HEK293 (cell line): Measurements from ENCODE around the gene MAGEF1.

Experiments
- CTCF ChIA-PET: fragments of 350-600 bp; formaldehyde crosslinking; extraction: SDS; loops from one replicate; lab custom pipeline; 2021; ENCODE audit warnings: antibody characterized with exemption; lab: Yijun Ruan, JAX
- POLR2A ChIA-PET: fragments of 300-600 bp; formaldehyde crosslinking; extraction: SDS; loops from one replicate; lab custom pipeline; 2020; ENCODE audit warnings: antibody characterized with exemption, inconsistent platforms; lab: Yijun Ruan, JAX
- H3K27ac ChIP-seq: fragments of 200-500 bp; sonication (Bioruptor generic); 2 replicates; pipeline ENCODE4 v1.5.1; 2014; ENCODE audit warnings: low read depth, low read length, control low read depth, inconsistent platforms; ENCODE audit errors: extremely low read depth
- H3K36me3 ChIP-seq, 2 experiments: fragments of 200-500 bp in 1 of 2; sonication (Bioruptor generic) in 1 of 2; 1 replicate in 1 of 2; 2 replicates in 1 of 2; pipeline ENCODE4 v1.5.1; 2014 to 2017; ENCODE audit warnings: inconsistent platforms in 2 of 2, low read length in 2 of 2; ENCODE audit not compliant: control insufficient read depth in 2 of 2, insufficient read depth in 1 of 2
- H3K4me1 ChIP-seq: fragments of 200-500 bp; sonication (Bioruptor generic); 2 replicates; pipeline ENCODE4 v1.5.1; 2014; ENCODE audit warnings: mild to moderate bottlenecking, low read length, inconsistent platforms; ENCODE audit not compliant: control insufficient read depth, insufficient read depth
- H3K4me3 ChIP-seq: 2 replicates; pipeline ENCODE4 v1.5.1; 2011; ENCODE audit warnings: low read depth, mild to moderate bottlenecking, control low read depth, low read length, moderate library complexity
- H3K9me3 ChIP-seq: fragments of 200-500 bp; sonication (Bioruptor generic); 2 replicates; pipeline ENCODE4 v1.5.1; 2014; ENCODE audit warnings: low read depth, low read length, inconsistent platforms; ENCODE audit not compliant: control insufficient read depth, insufficient read depth
- BCL11A ChIP-seq: fragments of 450-650 bp; formaldehyde crosslinking; IDR thresholded peaks from 2 replicates; pipeline ENCODE4 v1.5.1; 2016; ENCODE audit warnings: low read depth, missing biosample characterization, missing genetic modification characterization
- OVOL3 ChIP-seq: fragments of 450-650 bp; formaldehyde crosslinking; IDR thresholded peaks from 2 replicates; pipeline ENCODE4 v1.5.1; 2016; ENCODE audit warnings: missing biosample characterization, missing genetic modification characterization
- SALL2 ChIP-seq: fragments of 450-650 bp; formaldehyde crosslinking; IDR thresholded peaks from 2 replicates; pipeline ENCODE4 v1.5.0; 2017; ENCODE audit warnings: missing biosample characterization, mild to moderate bottlenecking, missing genetic modification characterization, borderline replicate concordance
- TRIM28 ChIP-seq: IDR thresholded peaks from 2 replicates; pipeline ENCODE4 v1.6.1; 2011; ENCODE audit warnings: low read length, control low read depth, borderline replicate concordance
- ZEB2 ChIP-seq: fragments of 450-650 bp; formaldehyde crosslinking; IDR thresholded peaks from 2 replicates; pipeline ENCODE4 v1.5.1; 2016; ENCODE audit warnings: missing biosample characterization, missing genetic modification characterization
- ZFP3 ChIP-seq: fragments of 450-650 bp; formaldehyde crosslinking; IDR thresholded peaks from 2 replicates; pipeline ENCODE4 v1.5.1; 2016; ENCODE audit warnings: low read depth, missing biosample characterization, missing genetic modification characterization
- ZIC2 ChIP-seq: fragments of 450-650 bp; formaldehyde crosslinking; IDR thresholded peaks from 2 replicates; pipeline ENCODE4 v1.5.1; 2016; ENCODE audit warnings: missing biosample characterization, missing genetic modification characterization
- ZNF544 ChIP-seq: fragments of 450-650 bp; formaldehyde crosslinking; IDR thresholded peaks from 2 replicates; pipeline ENCODE4 v1.5.0; 2017; ENCODE audit warnings: missing biosample characterization, missing genetic modification characterization
- ZNF677 ChIP-seq: fragments of 450-650 bp; IDR thresholded peaks from 2 replicates; pipeline ENCODE4 v1.5.0; 2018; ENCODE audit warnings: missing biosample characterization, mild to moderate bottlenecking, missing genetic modification characterization, moderate library complexity
- ZNF792 ChIP-seq: fragments of 450-650 bp; formaldehyde crosslinking; IDR thresholded peaks from 2 replicates; pipeline ENCODE4 v1.5.1; 2016; ENCODE audit warnings: missing biosample characterization, missing genetic modification characterization
- ZXDB ChIP-seq: fragments of 450-650 bp; formaldehyde crosslinking; IDR thresholded peaks from 2 replicates; pipeline ENCODE4 v1.5.1; 2016; ENCODE audit warnings: missing biosample characterization, missing genetic modification characterization
- TF ChIP-seq, protein P1 (sequence below): fragments of 450-650 bp; formaldehyde crosslinking; IDR thresholded peaks from 2 replicates; pipeline ENCODE4 v1.5.1; 2017; ENCODE audit warnings: missing biosample characterization, missing genetic modification characterization
- TF ChIP-seq, protein P2 (sequence below): fragments of 450-650 bp; formaldehyde crosslinking; IDR thresholded peaks from 2 replicates; pipeline ENCODE4 v1.5.1; 2016; ENCODE audit warnings: missing biosample characterization, missing genetic modification characterization
- TF ChIP-seq, protein P3 (sequence below): fragments of 450-650 bp; formaldehyde crosslinking; IDR thresholded peaks from 2 replicates; pipeline ENCODE4 v1.5.1; 2016; ENCODE audit warnings: missing biosample characterization, missing genetic modification characterization, low read depth
- TF ChIP-seq, protein P4 (sequence below): fragments of 450-650 bp; formaldehyde crosslinking; IDR thresholded peaks from 2 replicates; pipeline ENCODE4 v1.5.1; 2016; ENCODE audit warnings: missing biosample characterization, missing genetic modification characterization
- TF ChIP-seq, protein P5 (sequence below): fragments of 450-650 bp; formaldehyde crosslinking; IDR thresholded peaks from 2 replicates; pipeline ENCODE4 v1.5.1; 2016; ENCODE audit warnings: missing biosample characterization, missing genetic modification characterization
- TF ChIP-seq, protein P6 (sequence below): fragments of 450-650 bp; formaldehyde crosslinking; IDR thresholded peaks from 2 replicates; pipeline ENCODE4 v1.5.0; 2017; ENCODE audit warnings: missing biosample characterization, missing genetic modification characterization, borderline replicate concordance

The MAGEF1 gene

DNA sequence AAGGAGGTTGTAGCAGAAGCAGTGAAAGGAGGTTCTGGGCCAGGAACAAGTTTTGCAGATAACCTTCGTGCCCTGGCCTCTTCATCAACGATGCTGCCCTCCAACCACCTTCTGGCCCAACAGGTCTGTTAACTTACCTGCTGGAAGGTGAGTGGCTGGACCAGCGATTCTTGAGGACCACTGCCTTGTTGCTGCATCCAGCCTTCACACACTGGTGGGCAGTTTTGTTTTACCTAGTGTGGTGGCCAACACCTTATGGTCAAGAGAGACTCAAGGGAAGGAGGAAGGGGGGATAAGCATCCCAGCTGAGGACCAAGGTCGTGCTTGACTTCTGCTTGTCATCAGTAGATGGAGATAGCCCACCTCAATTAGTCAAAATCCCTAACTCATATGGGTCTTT, 7.8 kb upstream of the MAGEF1 start:
- no peaks in the 10 kb centered on the region for H3K36me3 ChIP-seq

DNA sequence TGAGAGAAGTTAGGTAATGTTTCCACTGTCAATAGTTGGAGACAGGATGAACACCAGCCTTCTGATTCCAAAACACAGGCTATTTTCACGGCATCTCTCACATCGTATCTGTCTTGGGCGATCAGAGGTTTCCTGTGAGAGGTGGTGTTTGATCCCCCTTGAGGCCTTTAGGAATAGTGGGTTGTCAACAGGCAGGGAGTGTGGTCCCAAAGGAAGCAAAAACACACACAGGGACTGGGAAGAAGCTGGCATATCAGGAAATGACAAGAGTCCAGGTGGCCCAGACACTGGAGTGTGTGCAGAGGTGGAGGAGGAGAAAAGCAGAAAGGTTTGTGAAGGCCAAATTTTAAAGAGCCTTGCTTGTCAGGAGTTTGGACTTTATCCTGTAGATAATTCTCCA, 6.6 kb upstream of the MAGEF1 start:
- TF ChIP-seq ZNF677 (tag by site-specific recombination) = no peak
- no peak for TF ChIP-seq OVOL3
- TF ChIP-seq, protein P1, sequence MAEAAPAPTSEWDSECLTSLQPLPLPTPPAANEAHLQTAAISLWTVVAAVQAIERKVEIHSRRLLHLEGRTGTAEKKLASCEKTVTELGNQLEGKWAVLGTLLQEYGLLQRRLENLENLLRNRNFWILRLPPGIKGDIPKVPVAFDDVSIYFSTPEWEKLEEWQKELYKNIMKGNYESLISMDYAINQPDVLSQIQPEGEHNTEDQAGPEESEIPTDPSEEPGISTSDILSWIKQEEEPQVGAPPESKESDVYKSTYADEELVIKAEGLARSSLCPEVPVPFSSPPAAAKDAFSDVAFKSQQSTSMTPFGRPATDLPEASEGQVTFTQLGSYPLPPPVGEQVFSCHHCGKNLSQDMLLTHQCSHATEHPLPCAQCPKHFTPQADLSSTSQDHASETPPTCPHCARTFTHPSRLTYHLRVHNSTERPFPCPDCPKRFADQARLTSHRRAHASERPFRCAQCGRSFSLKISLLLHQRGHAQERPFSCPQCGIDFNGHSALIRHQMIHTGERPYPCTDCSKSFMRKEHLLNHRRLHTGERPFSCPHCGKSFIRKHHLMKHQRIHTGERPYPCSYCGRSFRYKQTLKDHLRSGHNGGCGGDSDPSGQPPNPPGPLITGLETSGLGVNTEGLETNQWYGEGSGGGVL (tag by site-specific recombination) = no peak
- TF ChIP-seq, protein P2, sequence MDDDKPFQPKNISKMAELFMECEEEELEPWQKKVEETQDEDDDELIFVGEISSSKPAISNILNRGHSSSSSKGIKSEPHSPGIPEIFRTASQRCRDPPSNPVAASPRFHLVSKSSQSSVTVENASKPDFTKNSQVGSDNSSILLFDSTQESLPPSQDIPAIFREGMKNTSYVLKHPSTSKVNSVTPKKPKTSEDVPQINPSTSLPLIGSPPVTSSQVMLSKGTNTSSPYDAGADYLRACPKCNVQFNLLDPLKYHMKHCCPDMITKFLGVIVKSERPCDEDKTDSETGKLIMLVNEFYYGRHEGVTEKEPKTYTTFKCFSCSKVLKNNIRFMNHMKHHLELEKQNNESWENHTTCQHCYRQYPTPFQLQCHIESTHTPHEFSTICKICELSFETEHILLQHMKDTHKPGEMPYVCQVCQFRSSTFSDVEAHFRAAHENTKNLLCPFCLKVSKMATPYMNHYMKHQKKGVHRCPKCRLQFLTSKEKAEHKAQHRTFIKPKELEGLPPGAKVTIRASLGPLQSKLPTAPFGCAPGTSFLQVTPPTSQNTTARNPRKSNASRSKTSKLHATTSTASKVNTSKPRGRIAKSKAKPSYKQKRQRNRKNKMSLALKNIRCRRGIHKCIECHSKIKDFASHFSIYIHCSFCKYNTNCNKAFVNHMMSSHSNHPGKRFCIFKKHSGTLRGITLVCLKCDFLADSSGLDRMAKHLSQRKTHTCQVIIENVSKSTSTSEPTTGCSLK = no peak
- TF ChIP-seq, protein P3, sequence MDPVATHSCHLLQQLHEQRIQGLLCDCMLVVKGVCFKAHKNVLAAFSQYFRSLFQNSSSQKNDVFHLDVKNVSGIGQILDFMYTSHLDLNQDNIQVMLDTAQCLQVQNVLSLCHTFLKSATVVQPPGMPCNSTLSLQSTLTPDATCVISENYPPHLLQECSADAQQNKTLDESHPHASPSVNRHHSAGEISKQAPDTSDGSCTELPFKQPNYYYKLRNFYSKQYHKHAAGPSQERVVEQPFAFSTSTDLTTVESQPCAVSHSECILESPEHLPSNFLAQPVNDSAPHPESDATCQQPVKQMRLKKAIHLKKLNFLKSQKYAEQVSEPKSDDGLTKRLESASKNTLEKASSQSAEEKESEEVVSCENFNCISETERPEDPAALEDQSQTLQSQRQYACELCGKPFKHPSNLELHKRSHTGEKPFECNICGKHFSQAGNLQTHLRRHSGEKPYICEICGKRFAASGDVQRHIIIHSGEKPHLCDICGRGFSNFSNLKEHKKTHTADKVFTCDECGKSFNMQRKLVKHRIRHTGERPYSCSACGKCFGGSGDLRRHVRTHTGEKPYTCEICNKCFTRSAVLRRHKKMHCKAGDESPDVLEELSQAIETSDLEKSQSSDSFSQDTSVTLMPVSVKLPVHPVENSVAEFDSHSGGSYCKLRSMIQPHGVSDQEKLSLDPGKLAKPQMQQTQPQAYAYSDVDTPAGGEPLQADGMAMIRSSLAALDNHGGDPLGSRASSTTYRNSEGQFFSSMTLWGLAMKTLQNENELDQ = no peak
- TF ChIP-seq BCL11A (tag by site-specific recombination) = no peak
- TF ChIP-seq, protein P4, sequence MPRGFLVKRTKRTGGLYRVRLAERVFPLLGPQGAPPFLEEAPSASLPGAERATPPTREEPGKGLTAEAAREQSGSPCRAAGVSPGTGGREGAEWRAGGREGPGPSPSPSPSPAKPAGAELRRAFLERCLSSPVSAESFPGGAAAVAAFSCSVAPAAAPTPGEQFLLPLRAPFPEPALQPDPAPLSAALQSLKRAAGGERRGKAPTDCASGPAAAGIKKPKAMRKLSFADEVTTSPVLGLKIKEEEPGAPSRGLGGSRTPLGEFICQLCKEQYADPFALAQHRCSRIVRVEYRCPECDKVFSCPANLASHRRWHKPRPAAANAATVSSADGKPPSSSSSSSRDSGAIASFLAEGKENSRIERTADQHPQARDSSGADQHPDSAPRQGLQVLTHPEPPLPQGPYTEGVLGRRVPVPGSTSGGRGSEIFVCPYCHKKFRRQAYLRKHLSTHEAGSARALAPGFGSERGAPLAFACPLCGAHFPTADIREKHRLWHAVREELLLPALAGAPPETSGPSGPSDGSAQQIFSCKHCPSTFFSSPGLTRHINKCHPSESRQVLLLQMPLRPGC (tag by site-specific recombination) = no peak
- no peak for TF ChIP-seq ZFP3
- no peak for TF ChIP-seq TRIM28
- TF ChIP-seq ZXDB = no peak
- H3K9me3 ChIP-seq = no peaks in the 10 kb centered on the region
- POLR2A ChIA-PET = no interaction called here
- CTCF ChIA-PET = interaction anchor here (0.5 to 2.5 kb wide), 3 partner anchors 8 to 157 kb away, joined by 3 to 10 read pairs (median 8); partner anchors contain the start of gene EPHB3
- no peak overlapping the region for H3K27ac ChIP-seq
- no peak overlapping the region for H3K4me3 ChIP-seq
- no peaks in the 10 kb centered on the region for H3K36me3 ChIP-seq
- H3K4me1 ChIP-seq = peaks cover 9% of the 10 kb centered on the region

More for the DNA sequence above, 7.8 kb upstream of the MAGEF1 start:
- no peak for TF ChIP-seq SALL2
- TF ChIP-seq, protein P5, sequence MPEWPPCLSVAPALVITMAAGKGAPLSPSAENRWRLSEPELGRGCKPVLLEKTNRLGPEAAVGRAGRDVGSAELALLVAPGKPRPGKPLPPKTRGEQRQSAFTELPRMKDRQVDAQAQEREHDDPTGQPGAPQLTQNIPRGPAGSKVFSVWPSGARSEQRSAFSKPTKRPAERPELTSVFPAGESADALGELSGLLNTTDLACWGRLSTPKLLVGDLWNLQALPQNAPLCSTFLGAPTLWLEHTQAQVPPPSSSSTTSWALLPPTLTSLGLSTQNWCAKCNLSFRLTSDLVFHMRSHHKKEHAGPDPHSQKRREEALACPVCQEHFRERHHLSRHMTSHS (tag by site-specific recombination) = no peak
- no peak for TF ChIP-seq ZNF792 (tag by site-specific recombination)
- TF ChIP-seq ZIC2 (tag by site-specific recombination) = no peak
- no peak for TF ChIP-seq OVOL3
- no peak for TF ChIP-seq ZNF544 (tag by site-specific recombination)
- TF ChIP-seq, protein P6, sequence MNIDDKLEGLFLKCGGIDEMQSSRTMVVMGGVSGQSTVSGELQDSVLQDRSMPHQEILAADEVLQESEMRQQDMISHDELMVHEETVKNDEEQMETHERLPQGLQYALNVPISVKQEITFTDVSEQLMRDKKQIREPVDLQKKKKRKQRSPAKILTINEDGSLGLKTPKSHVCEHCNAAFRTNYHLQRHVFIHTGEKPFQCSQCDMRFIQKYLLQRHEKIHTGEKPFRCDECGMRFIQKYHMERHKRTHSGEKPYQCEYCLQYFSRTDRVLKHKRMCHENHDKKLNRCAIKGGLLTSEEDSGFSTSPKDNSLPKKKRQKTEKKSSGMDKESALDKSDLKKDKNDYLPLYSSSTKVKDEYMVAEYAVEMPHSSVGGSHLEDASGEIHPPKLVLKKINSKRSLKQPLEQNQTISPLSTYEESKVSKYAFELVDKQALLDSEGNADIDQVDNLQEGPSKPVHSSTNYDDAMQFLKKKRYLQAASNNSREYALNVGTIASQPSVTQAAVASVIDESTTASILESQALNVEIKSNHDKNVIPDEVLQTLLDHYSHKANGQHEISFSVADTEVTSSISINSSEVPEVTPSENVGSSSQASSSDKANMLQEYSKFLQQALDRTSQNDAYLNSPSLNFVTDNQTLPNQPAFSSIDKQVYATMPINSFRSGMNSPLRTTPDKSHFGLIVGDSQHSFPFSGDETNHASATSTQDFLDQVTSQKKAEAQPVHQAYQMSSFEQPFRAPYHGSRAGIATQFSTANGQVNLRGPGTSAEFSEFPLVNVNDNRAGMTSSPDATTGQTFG (tag by site-specific recombination) = no peak
- no peak for TF ChIP-seq ZEB2 (tag by site-specific recombination)
- H3K4me1 ChIP-seq = peaks cover 9% of the 10 kb centered on the region
- CTCF ChIA-PET = no interaction called here
- no peak overlapping the region for H3K27ac ChIP-seq
- POLR2A ChIA-PET = no interaction called here
- no peak overlapping the region for H3K4me3 ChIP-seq
- H3K9me3 ChIP-seq = no peaks in the 10 kb centered on the region
